Hepatic stellate cell (primary cell): ENCODE data around the gene CWC27.
A peak's percentile ranks its signal among the peaks of the same experiment; 100 is the strongest.
"Not testable (repeated sequence)": the region's sequence is repeated elsewhere in the genome, so short reads cannot be mapped to it uniquely, and the experiment has no call there.

Experiments used
- DNase-seq: peaks from one replicate; pipeline ENCODE4 v3.0.0; 2011; ENCODE audit warnings: low spot score

The CWC27 gene

GRCh38 chr5:64788156-64788555, 19.4 kb downstream of the CWC27 start:
- no peak for DNase-seq

- DNase-seq = no peak
These were observed 20.7 kb downstream of the CWC27 start for GRCh38 chr5:64789457-64789856.

- no peak for DNase-seq
These were observed 21.5 kb downstream of the CWC27 start for GRCh38 chr5:64790210-64790609.

GRCh38 chr5:64792469-64792868, 23.7 kb downstream of the CWC27 start:
- DNase-seq = no peak

- no peak for DNase-seq
These were observed 25.5 kb downstream of the CWC27 start for GRCh38 chr5:64794053-64794770.

GRCh38 chr5:64796301-64796700, 27.6 kb downstream of the CWC27 start:
- no peak for DNase-seq

- no peak for DNase-seq
These were observed 32.2 kb downstream of the CWC27 start for GRCh38 chr5:64800926-64801325.

GRCh38 chr5:64806537-64806936, 37.8 kb downstream of the CWC27 start:
- DNase-seq = no peak

- no peak for DNase-seq
These were observed 38.8 kb downstream of the CWC27 start for GRCh38 chr5:64807520-64807919.

- DNase-seq = peak; percentile 4
These were observed 42.4 kb downstream of the CWC27 start for GRCh38 chr5:64811050-64811640.

- DNase-seq = no peak
These were observed 45.3 kb downstream of the CWC27 start for GRCh38 chr5:64814073-64814472.

- DNase-seq = no peak
These were observed 49.5 kb downstream of the CWC27 start for GRCh38 chr5:64818245-64818644.

- not testable (repeated sequence) for DNase-seq
These were observed 50.6 kb downstream of the CWC27 start for GRCh38 chr5:64819345-64819744.

GRCh38 chr5:64822320-64822719, 53.6 kb downstream of the CWC27 start:
- DNase-seq = no peak

GRCh38 chr5:64826541-64826940, 57.8 kb downstream of the CWC27 start:
- DNase-seq = no peak

GRCh38 chr5:64827703-64828102, 59.0 kb downstream of the CWC27 start:
- DNase-seq = no peak

GRCh38 chr5:64830650-64831049, 61.9 kb downstream of the CWC27 start:
- not testable (repeated sequence) for DNase-seq

- no peak for DNase-seq
These were observed 63.3 kb downstream of the CWC27 start for GRCh38 chr5:64831996-64832395.

GRCh38 chr5:64834037-64834436, 65.3 kb downstream of the CWC27 start:
- DNase-seq = no peak

- no peak for DNase-seq
These were observed 65.9 kb downstream of the CWC27 start for GRCh38 chr5:64834611-64835010.

- DNase-seq = no peak
These were observed 66.5 kb downstream of the CWC27 start for GRCh38 chr5:64835266-64835665.

GRCh38 chr5:64836190-64836755, 67.5 kb downstream of the CWC27 start:
- DNase-seq = no peak

- no peak for DNase-seq
These were observed 68.1 kb downstream of the CWC27 start for GRCh38 chr5:64836786-64837185.

GRCh38 chr5:64838376-64838775, 69.6 kb downstream of the CWC27 start:
- DNase-seq = no peak
